NCI-H345 (cell line): Measurements from ENCODE around the gene CD40.
A peak's percentile ranks its signal among the peaks of the same experiment; 100 is the strongest.
"Not testable (repeated sequence)": the region's sequence is repeated elsewhere in the genome, so short reads cannot be mapped to it uniquely, and the experiment has no call there.

Experiments
- DNase-seq: peaks from one replicate; lab custom pipeline; 2025; lab: John Stamatoyannopoulos, UW

The CD40 gene

GRCh38 chr20:46117704-46118467, at the start of gene CD40:
TSS of gene CD40 (plus strand) at chr20:46118314. CDS start at chr20:46118344, 30 bp downstream.
- DNase-seq = peak; percentile 78

- DNase-seq = no peak
These were observed 47.8 kb upstream of the CD40 start for GRCh38 chr20:46070215-46070900.

- no peak for DNase-seq
These were observed 46.5 kb upstream of the CD40 start for GRCh38 chr20:46071573-46071972.

GRCh38 chr20:46073024-46073423, 45.1 kb upstream of the CD40 start:
- no peak for DNase-seq

GRCh38 chr20:46073443-46073842, 44.7 kb upstream of the CD40 start:
- DNase-seq = no peak

GRCh38 chr20:46074006-46074405, 44.1 kb upstream of the CD40 start:
- DNase-seq = peak; percentile 12

- DNase-seq = no peak
These were observed 41.3 kb upstream of the CD40 start for GRCh38 chr20:46076806-46077205.

GRCh38 chr20:46077642-46078305, 40.3 kb upstream of the CD40 start:
- DNase-seq = no peak

- DNase-seq = no peak
These were observed 39.2 kb upstream of the CD40 start for GRCh38 chr20:46078954-46079353.

GRCh38 chr20:46081074-46081473, 37.0 kb upstream of the CD40 start:
- DNase-seq = no peak

- no peak for DNase-seq
These were observed 35.0 kb upstream of the CD40 start for GRCh38 chr20:46083101-46083500.

GRCh38 chr20:46083531-46084061, 34.5 kb upstream of the CD40 start:
- DNase-seq = no peak

GRCh38 chr20:46084805-46085178, 33.3 kb upstream of the CD40 start:
- DNase-seq = no peak

- DNase-seq = peak; percentile 66
These were observed 32.8 kb upstream of the CD40 start for GRCh38 chr20:46085179-46085851.

GRCh38 chr20:46087161-46087560, 31.0 kb upstream of the CD40 start:
- DNase-seq = no peak

GRCh38 chr20:46088409-46089166, 29.5 kb upstream of the CD40 start:
- DNase-seq = peak; percentile 15

GRCh38 chr20:46089167-46089416, 29.0 kb upstream of the CD40 start:
- no peak for DNase-seq

- DNase-seq = peak; percentile 99
These were observed 28.4 kb upstream of the CD40 start, which contains the start of gene NCOA5 for GRCh38 chr20:46089417-46090388. TSS of gene NCOA5 (minus strand) at chr20:46089962. CDS start at chr20:46079424, 10,538 bp downstream.

GRCh38 chr20:46091622-46092535, 26.2 kb upstream of the CD40 start:
- DNase-seq = not testable (repeated sequence)
